ENCODE data around the gene RNPEPL1. TPM values are rescaled to one million over a fixed set of nuclear protein-coding genes. Genes with fewer than 3 reads are reported as not detected.

RNPEPL1 gene
- total and polyA plus RNA-seq, 2 experiments from 2014 or later: 11.1 to 23.0 TPM

DNA sequence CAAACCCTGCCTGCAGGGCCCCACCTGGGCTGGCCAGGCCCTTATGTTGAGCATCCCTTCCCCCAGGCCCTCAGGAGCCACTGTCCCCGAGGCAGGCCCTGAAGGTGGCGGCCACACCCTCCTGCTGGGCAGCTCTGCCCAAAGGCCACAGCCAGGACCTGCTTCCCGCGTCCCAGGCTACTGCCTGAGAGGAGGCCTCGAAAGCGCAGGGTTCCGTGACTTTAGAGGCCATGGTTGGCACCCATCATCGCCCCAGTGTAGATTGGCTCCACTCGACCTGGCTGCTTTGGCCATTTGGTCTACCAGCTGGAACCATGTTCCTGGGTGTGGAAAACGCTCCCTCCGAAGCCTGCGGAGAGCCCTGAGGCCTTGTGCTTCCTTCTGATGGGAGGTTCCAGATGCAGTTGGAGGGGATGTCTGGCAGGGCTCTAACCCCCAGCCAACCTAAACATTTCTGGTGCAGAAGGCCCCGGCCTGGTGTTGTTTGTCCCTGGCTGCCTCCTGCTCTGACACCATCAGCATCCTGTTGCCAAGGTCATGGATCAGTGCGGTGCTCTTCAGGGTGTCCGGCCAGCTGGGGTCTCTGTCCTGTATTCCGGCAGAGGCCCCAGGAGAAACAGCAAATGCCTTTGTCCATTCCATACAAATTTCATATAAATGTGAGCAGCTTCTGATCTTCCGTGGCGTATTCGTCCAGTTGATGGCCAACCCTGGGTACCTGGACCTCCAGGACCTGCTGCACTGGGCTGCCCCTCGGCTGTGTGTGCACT, 33.0 kb downstream of the RNPEPL1 start:
- in situ Hi-C loops (cut with MboI): no loop called here
- Histone ChIP-seq H4K20me1 (ENCODE audit: insufficient read depth) (no peaks in the 10 kb centered on the region), H3K4me3 (no peak overlapping the region), H3K79me2 (ENCODE audit: insufficient read depth) (no peaks in the 10 kb centered on the region), H3K4me1 (ENCODE audit: insufficient read depth) (no peaks in the 10 kb centered on the region), H3K27me3 (replicated peaks; ENCODE audit: insufficient read depth) (no peaks in the 10 kb centered on the region), H3K9ac (no peak overlapping the region), H3K9me2 (ENCODE audit: insufficient read depth) (no peaks in the 10 kb centered on the region), H3F3A (ENCODE audit: insufficient read depth) (no peaks in the 10 kb centered on the region), H2AFZ (no peak overlapping the region), H3K27ac (no peak overlapping the region), H3K36me3 (ENCODE audit: low read depth) (no peaks in the 10 kb centered on the region), H3K9me3 (ENCODE audit: low read depth) (no peaks in the 10 kb centered on the region), H3K4me2 (ENCODE audit: unreplicated experiment) (no peak overlapping the region)
- no peak for DNase-seq
- 83 to 87% methylated on average over 20 of the region's 20 CpGs for WGBS, 2 experiments (ENCODE audit: low coverage in 1 of 2, low lambda C conversion rate in 2 of 2, missing lambda C conversion rate in 2 of 2)
- no peak for TF ChIP-seq EZH2 (IDR thresholded peaks at IDR 0.05; ENCODE audit: insufficient read depth, poor library complexity, severe bottlenecking)
- TF ChIP-seq EZH2phosphoT487 (IDR thresholded peaks at IDR 0.05; ENCODE audit: insufficient read depth, low read depth): no peak

DNA sequence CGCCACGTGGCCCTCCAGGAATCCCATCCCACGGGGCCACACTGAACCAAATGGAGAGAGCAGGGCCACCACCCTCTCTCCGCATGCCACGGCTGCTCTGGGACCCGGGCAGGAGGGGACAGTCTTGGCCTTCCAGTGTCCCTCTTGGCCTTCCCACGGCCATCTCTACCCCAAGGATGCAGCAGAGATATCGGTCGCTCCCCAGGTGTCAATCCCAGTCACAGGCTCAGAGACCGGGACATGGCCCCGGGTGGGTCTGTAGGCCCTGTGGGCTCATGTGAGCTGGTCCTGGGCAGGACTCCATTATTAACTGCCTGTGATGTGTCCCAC, 33.5 kb downstream of the RNPEPL1 start:
- no peaks in the 10 kb centered on the region for H3K4me1 ChIP-seq (ENCODE audit: insufficient read depth)
- no peaks in the 10 kb centered on the region for H3K36me3 ChIP-seq (ENCODE audit: low read depth)
- H3F3A ChIP-seq (ENCODE audit: insufficient read depth): no peaks in the 10 kb centered on the region
- no peaks in the 10 kb centered on the region for H3K9me3 ChIP-seq (ENCODE audit: low read depth)
- H3K27ac ChIP-seq: no peak overlapping the region
- H3K79me2 ChIP-seq (ENCODE audit: insufficient read depth): no peaks in the 10 kb centered on the region
- H2AFZ ChIP-seq: no peak overlapping the region
- no peak overlapping the region for H3K4me3 ChIP-seq
- H3K27me3 ChIP-seq (replicated peaks; ENCODE audit: insufficient read depth): no peaks in the 10 kb centered on the region
- no peaks in the 10 kb centered on the region for H3K9me2 ChIP-seq (ENCODE audit: insufficient read depth)
- no peak overlapping the region for H3K9ac ChIP-seq
- in situ Hi-C loops (cut with MboI): no loop called here
- 89 to 93% methylated on average over 11 of the region's 11 CpGs for WGBS, 2 experiments (ENCODE audit: low coverage in 1 of 2, low lambda C conversion rate in 2 of 2, missing lambda C conversion rate in 2 of 2)
- TF ChIP-seq EZH2phosphoT487 (IDR thresholded peaks at IDR 0.05; ENCODE audit: insufficient read depth, low read depth) (no peak), EZH2 (IDR thresholded peaks at IDR 0.05; ENCODE audit: insufficient read depth, poor library complexity, severe bottlenecking) (no peak)
- H3K4me2 ChIP-seq (ENCODE audit: unreplicated experiment): no peak overlapping the region
- DNase-seq: no peak
- H4K20me1 ChIP-seq (ENCODE audit: insufficient read depth): no peaks in the 10 kb centered on the region

DNA sequence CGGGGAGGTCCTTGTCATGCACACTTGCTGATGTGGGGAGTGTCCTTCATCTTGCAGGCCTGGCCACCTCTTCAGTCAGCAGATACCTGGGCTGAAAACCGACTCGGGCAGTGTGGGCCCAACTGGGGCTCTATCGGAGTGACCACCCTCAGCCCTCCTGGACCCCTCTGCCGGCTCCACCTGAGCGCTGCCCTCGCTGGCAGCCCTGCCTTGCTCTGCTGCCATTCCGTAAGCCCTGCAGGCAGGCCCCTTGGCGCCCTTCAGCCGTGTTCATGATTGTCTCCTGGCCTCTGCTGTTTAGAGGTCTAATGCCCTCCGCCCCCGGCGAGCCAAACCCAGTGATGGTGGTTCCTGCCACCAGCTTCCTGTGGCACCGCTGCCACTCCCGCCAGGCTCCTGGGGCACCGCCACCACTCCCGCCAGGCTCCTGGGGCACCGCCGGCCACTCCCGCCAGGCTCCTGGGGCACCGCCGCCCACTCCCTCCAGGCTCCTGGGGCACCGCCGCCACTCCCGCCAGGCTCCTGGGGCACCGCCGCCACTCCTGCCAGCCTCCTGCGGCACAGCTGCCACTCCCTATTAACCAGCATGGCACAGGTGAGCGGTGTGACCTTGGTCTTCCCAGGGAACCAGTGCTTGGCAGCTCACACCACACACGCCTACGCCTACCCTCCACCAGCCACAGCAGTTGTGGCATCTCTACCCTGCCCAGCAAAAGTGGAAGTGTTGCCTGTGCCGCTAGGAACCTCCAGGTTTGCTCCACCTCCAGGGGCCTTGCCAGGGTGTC, 34.2 kb downstream of the RNPEPL1 start:
- in situ Hi-C loops (cut with MboI): no loop called here
- H3K4me2 ChIP-seq (ENCODE audit: unreplicated experiment): no peak overlapping the region
- no peaks in the 10 kb centered on the region for H3F3A ChIP-seq (ENCODE audit: insufficient read depth)
- no peak for DNase-seq
- H3K27ac ChIP-seq: no peak overlapping the region
- H3K9me2 ChIP-seq (ENCODE audit: insufficient read depth): no peaks in the 10 kb centered on the region
- no peak for TF ChIP-seq EZH2 (IDR thresholded peaks at IDR 0.05; ENCODE audit: insufficient read depth, poor library complexity, severe bottlenecking)
- TF ChIP-seq EZH2phosphoT487 (IDR thresholded peaks at IDR 0.05; ENCODE audit: insufficient read depth, low read depth): no peak
- no peaks in the 10 kb centered on the region for H4K20me1 ChIP-seq (ENCODE audit: insufficient read depth)
- no peaks in the 10 kb centered on the region for H3K4me1 ChIP-seq (ENCODE audit: insufficient read depth)
- H3K79me2 ChIP-seq (ENCODE audit: insufficient read depth): no peaks in the 10 kb centered on the region
- no peak overlapping the region for H3K9ac ChIP-seq
- no peak overlapping the region for H3K4me3 ChIP-seq
- no peaks in the 10 kb centered on the region for H3K27me3 ChIP-seq (replicated peaks; ENCODE audit: insufficient read depth)
- H3K9me3 ChIP-seq (ENCODE audit: low read depth): no peaks in the 10 kb centered on the region
- H3K36me3 ChIP-seq (ENCODE audit: low read depth): no peaks in the 10 kb centered on the region
- no peak overlapping the region for H2AFZ ChIP-seq
- 89 to 93% methylated on average over 24 to 31 of the region's 32 CpGs for WGBS, 2 experiments (ENCODE audit: low coverage in 1 of 2, low lambda C conversion rate in 2 of 2, missing lambda C conversion rate in 2 of 2)

GRCh38 chr2:240603081-240603835, 35.0 kb downstream of the RNPEPL1 start:
- TF ChIP-seq EZH2phosphoT487 (IDR thresholded peaks at IDR 0.05; ENCODE audit: insufficient read depth, low read depth): no peak
- no peak for TF ChIP-seq EZH2 (IDR thresholded peaks at IDR 0.05; ENCODE audit: insufficient read depth, poor library complexity, severe bottlenecking)
- in situ Hi-C loops (cut with MboI): no loop called here
- Histone ChIP-seq H3K36me3 (ENCODE audit: low read depth) (no peaks in the 10 kb centered on the region), H2AFZ (no peak overlapping the region), H3K9me2 (ENCODE audit: insufficient read depth) (no peaks in the 10 kb centered on the region), H3K4me1 (ENCODE audit: insufficient read depth) (no peaks in the 10 kb centered on the region), H3K27me3 (replicated peaks; ENCODE audit: insufficient read depth) (no peaks in the 10 kb centered on the region), H3K27ac (no peak overlapping the region), H3K4me3 (no peak overlapping the region), H3K9ac (no peak overlapping the region), H3K9me3 (ENCODE audit: low read depth) (no peaks in the 10 kb centered on the region), H3K4me2 (ENCODE audit: unreplicated experiment) (no peak overlapping the region), H4K20me1 (ENCODE audit: insufficient read depth) (no peaks in the 10 kb centered on the region), H3K79me2 (ENCODE audit: insufficient read depth) (no peaks in the 10 kb centered on the region), H3F3A (ENCODE audit: insufficient read depth) (no peaks in the 10 kb centered on the region)
- no peak for DNase-seq
- WGBS, 2 experiments (ENCODE audit: low coverage in 1 of 2, low lambda C conversion rate in 2 of 2, missing lambda C conversion rate in 2 of 2): 87 to 91% methylated on average over 14 to 22 of the region's 22 CpGs

Measured in GM23248 (cell line).